IMR-90 (cell line): ENCODE measurements around the gene LRRC7. TPM values are rescaled to one million over a fixed set of nuclear protein-coding genes. Genes with fewer than 3 reads are reported as not detected.
"Not testable (repeated sequence)": the region's sequence is repeated elsewhere in the genome, so short reads cannot be mapped to it uniquely, and the experiment has no call there.

Experiments used
- ATAC-seq: fragments of 200-7000 bp; cut with Tn5 transposase; 2 replicates; pipeline ENCODE4 v1.9.1; 2020; ENCODE audit warnings: low read depth, mild to moderate bottlenecking, moderate library complexity
- BruUV-seq: library from RNA; stranded (reverse); fragments of 400-500 nt; replicated peaks from 2 replicates; lab custom pipeline; 2021; lab: Mats Ljungman, UMichigan
- CTCF ChIA-PET: fragments of 300-600 bp; formaldehyde crosslinking; extraction: SDS; loops from one replicate; lab custom pipeline; 2021; ENCODE audit warnings: antibody characterized with exemption; lab: Yijun Ruan, JAX
- POLR2A ChIA-PET: fragments of 300-600 bp; sonication (Branson Sonifier 250); formaldehyde crosslinking; loops from one replicate; lab custom pipeline; 2022; ENCODE audit warnings: antibody characterized with exemption; ENCODE audit not compliant: unreplicated experiment; lab: Charles Lee
- DNase-seq: peaks from one replicate; pipeline ENCODE4 v3.0.0; 2013
- H2AFZ ChIP-seq: replicated peaks from 2 replicates; pipeline ENCODE3; 2013; ENCODE audit warnings: low read length, mild to moderate bottlenecking; ENCODE audit not compliant: poor library complexity
- H2AK5ac ChIP-seq: 2 replicates; pipeline ENCODE4 v1.6.1; 2013; ENCODE audit warnings: low read depth, low read length, inconsistent platforms
- H2AK9ac ChIP-seq: replicated peaks from 2 replicates; pipeline ENCODE3; 2013; ENCODE audit warnings: mild to moderate bottlenecking, low read depth, low read length, moderate library complexity; ENCODE audit not compliant: poor library complexity
- H2BK120ac ChIP-seq: 2 replicates; pipeline ENCODE4 v1.6.1; 2013; ENCODE audit warnings: low read depth, low read length, inconsistent platforms
- H2BK15ac ChIP-seq: 3 replicates; pipeline ENCODE4 v1.6.1; 2013; ENCODE audit warnings: low read depth, low read length, inconsistent platforms
- H2BK20ac ChIP-seq: 2 replicates; pipeline ENCODE4 v1.6.1; 2013; ENCODE audit warnings: low read depth, mild to moderate bottlenecking, inconsistent platforms, low read length, moderate library complexity
- H2BK5ac ChIP-seq: 2 replicates; pipeline ENCODE4 v1.6.1; 2013; ENCODE audit warnings: mild to moderate bottlenecking, low read depth, low read length, inconsistent platforms; ENCODE audit not compliant: poor library complexity, severe bottlenecking
- H3K14ac ChIP-seq: replicated peaks from 2 replicates; pipeline ENCODE4 v1.6.1; 2013; ENCODE audit warnings: low read depth, low read length, inconsistent platforms
- H3K18ac ChIP-seq: 2 replicates; pipeline ENCODE4 v1.6.1; 2013; ENCODE audit warnings: low read depth, low read length, control low read depth
- H3K23ac ChIP-seq: 2 replicates; pipeline ENCODE4 v1.6.1; 2013; ENCODE audit warnings: low read depth, low read length, inconsistent platforms
- H3K27ac ChIP-seq: 2 replicates; pipeline ENCODE4 v1.5.1; 2013; ENCODE audit warnings: mild to moderate bottlenecking, control low read depth, low read length; ENCODE audit not compliant: insufficient read depth
- H3K27me3 ChIP-seq: 2 replicates; pipeline ENCODE4 v1.6.1; 2013; ENCODE audit warnings: low read length; ENCODE audit not compliant: control insufficient read depth, insufficient read depth
- H3K36me3 ChIP-seq: 2 replicates; pipeline ENCODE4 v1.6.1; 2013; ENCODE audit warnings: low read length, mixed read lengths; ENCODE audit not compliant: control insufficient read depth, insufficient read depth
- H3K4ac ChIP-seq: 2 replicates; pipeline ENCODE4 v1.6.1; 2013; ENCODE audit warnings: low read depth, low read length, inconsistent platforms
- H3K4me1 ChIP-seq: 2 replicates; pipeline ENCODE4 v1.6.1; 2013; ENCODE audit warnings: low read length, mixed read lengths; ENCODE audit not compliant: control insufficient read depth, insufficient read depth
- H3K4me2 ChIP-seq: 2 replicates; pipeline ENCODE4 v1.6.1; 2013; ENCODE audit warnings: low read depth, mild to moderate bottlenecking, control low read depth, low read length, moderate library complexity
- H3K4me3 ChIP-seq: 2 replicates; pipeline ENCODE4 v1.5.1; 2013; ENCODE audit warnings: low read depth, mild to moderate bottlenecking, control low read depth, low read length, moderate library complexity; ENCODE audit not compliant: insufficient read depth
- H3K56ac ChIP-seq: 2 replicates; pipeline ENCODE4 v1.6.1; 2013; ENCODE audit warnings: low read length, inconsistent platforms; ENCODE audit not compliant: insufficient read depth; ENCODE audit errors: extremely low read depth
- H3K79me1 ChIP-seq, 2 experiments: 2 replicates each; pipeline ENCODE4 v1.6.1; 2013; ENCODE audit warnings: low read length in 2 of 2, inconsistent platforms in 1 of 2, low read depth in 1 of 2
- H3K9ac ChIP-seq: 2 replicates; pipeline ENCODE4 v1.6.1; 2013; ENCODE audit warnings: low read depth, low read length, control low read depth
- H3K9me1 ChIP-seq: 2 replicates; pipeline ENCODE4 v1.6.1; 2013; ENCODE audit warnings: low read length, inconsistent platforms; ENCODE audit not compliant: insufficient read depth
- H3K9me3 ChIP-seq: 2 replicates; pipeline ENCODE4 v1.6.1; 2013; ENCODE audit warnings: low read length; ENCODE audit not compliant: control insufficient read depth, insufficient read depth
- H4K20me1 ChIP-seq: 2 replicates; pipeline ENCODE4 v1.6.1; 2013; ENCODE audit warnings: low read length, inconsistent platforms; ENCODE audit not compliant: insufficient read depth
- H4K5ac ChIP-seq: 2 replicates; pipeline ENCODE4 v1.6.1; 2013; ENCODE audit warnings: mild to moderate bottlenecking, low read depth, low read length, control low read depth
- H4K8ac ChIP-seq, 2 experiments: 2 replicates each; pipeline ENCODE4 v1.6.1; 2013; ENCODE audit warnings: low read depth in 2 of 2, low read length in 2 of 2, control low read depth in 1 of 2, inconsistent platforms in 1 of 2
- H4K91ac ChIP-seq: 2 replicates; pipeline ENCODE4 v1.6.1; 2013; ENCODE audit warnings: low read depth, low read length, inconsistent platforms; ENCODE audit not compliant: insufficient read depth
- WGBS, 2 experiments: methylation state at CpG; one replicate each; pipeline versions ENCODE4 v1.1.5 to v1.1.7; 2013; ENCODE audit warnings: missing lambda C conversion rate in 2 of 2; ENCODE audit not compliant: insufficient read length in 1 of 2; ENCODE audit errors: extremely low coverage in 2 of 2; 5-methylcytosine and 5-hydroxymethylcytosine counted together
- dilution Hi-C: fragments of 300-500 bp; cut with HindIII; formaldehyde crosslinking; loops from one replicate; pipeline ENCODE4 v1.14.3; 2018; ENCODE audit warnings: low sequenced_read_pairs; ENCODE audit not compliant: unreplicated experiment
- in situ Hi-C: fragments of 300-500 bp; cut with MboI; formaldehyde crosslinking; loops from 3 replicates; pipeline ENCODE4 v1.14.3; 2019; ENCODE audit warnings: low sequenced_read_pairs, inconsistent platforms, mixed read lengths
- intact Hi-C: fragments of 100-400 bp; cut with micrococcal nuclease; formaldehyde crosslinking; loops from 2 replicates; pipeline ENCODE4 v1.10.0; 2022
- polyA plus RNA-seq, 3 experiments: library from polyadenylated mRNA; depleted of rRNA; stranded (reverse); fragments of >200 nt; gene quantifications; 2 replicates each; pipeline ENCODE4 v1.2.3, GENCODE V29; 2012; ENCODE audit warnings: low replicate concordance in 1 of 3
- total RNA-seq: library from RNA; depleted of rRNA; stranded (reverse); fragments of >200 nt; gene quantifications from 2 replicates; pipeline ENCODE4 v1.2.3, GENCODE V29; 2012

The LRRC7 gene
- total and polyA plus RNA-seq, 2 of the 4 experiments (the other 2 are of a cell fraction), result under 0.01 to 0.02 TPM

- H3K4me2 ChIP-seq, ATAC-seq, H2AK9ac ChIP-seq: not testable (repeated sequence)
Observed at GRCh38 chr1:69962452-69962851, 394.7 kb downstream of the LRRC7 start.

More at GRCh38 chr1:69962452-69962851, 394.7 kb downstream of the LRRC7 start:
- H3K27ac ChIP-seq, H2BK15ac ChIP-seq, H2BK5ac ChIP-seq, H3K18ac ChIP-seq, H3K27me3 ChIP-seq, dilution Hi-C loops, POLR2A ChIA-PET, H3K36me3 ChIP-seq, H4K8ac ChIP-seq, H3K23ac ChIP-seq, H4K20me1 ChIP-seq, H2AFZ ChIP-seq, H3K9me3 ChIP-seq, H3K4me3 ChIP-seq, DNase-seq, H3K4ac ChIP-seq, H3K79me1 ChIP-seq, in situ Hi-C loops, BruUV-seq, H2BK20ac ChIP-seq, H3K9ac ChIP-seq, H4K91ac ChIP-seq, H2AK5ac ChIP-seq, CTCF ChIA-PET, H3K4me1 ChIP-seq, H4K5ac ChIP-seq, H3K9me1 ChIP-seq, H3K14ac ChIP-seq, H2BK120ac ChIP-seq, intact Hi-C loops, H3K56ac ChIP-seq: not testable (repeated sequence)
- no CpG with 5 or more reads among the region's 2 CpGs for WGBS, 2 experiments
